ENCODE results near the gene UPK2.
"Not testable (repeated sequence)": the region's sequence is repeated elsewhere in the genome, so short reads cannot be mapped to it uniquely, and the experiment has no call there.

UPK2 gene

DNA sequence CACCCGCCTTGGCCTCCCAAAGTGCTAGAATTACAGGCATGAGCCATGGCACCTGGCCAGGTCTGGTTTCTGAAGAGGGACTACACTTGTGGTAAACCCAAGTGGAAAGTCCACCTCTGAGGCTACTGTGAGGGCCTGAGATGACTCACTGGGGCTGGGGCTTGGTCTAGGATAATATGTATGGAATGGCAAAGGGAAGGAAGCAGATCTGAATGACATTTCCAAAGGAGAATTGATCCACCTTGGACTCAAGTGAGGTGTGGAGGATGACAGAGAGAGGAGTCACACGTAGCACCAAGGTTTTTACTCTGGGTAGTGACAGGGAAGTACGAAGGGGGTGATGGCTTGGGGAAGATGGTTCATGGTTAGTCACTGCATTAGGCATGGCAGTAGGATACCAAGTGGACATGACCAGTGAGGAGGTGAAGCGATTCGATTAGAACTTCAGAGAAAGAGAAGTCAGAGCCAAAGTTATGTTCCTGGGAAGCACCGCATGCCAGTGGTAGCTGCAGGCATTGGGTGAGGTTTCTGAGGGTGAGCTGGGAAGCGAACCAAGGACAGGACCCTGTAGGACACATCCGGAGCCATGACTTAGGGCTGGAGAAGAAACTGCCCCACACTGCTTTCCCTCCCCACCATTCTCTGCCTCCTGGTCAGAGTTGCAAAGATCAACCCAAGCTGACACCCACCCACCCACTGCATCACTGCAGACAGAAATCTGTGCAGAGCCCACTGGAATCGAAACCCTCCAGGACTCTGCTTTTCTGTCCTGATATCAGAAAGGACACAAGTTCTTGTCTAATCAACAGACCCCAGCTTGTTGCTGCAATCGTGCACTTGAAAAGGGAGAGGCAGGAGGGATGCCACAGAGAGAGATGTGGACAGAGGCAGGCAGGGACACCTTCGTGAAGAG lies 17.4 kb upstream of the UPK2 start:
- ATAC-seq: no peak

DNA sequence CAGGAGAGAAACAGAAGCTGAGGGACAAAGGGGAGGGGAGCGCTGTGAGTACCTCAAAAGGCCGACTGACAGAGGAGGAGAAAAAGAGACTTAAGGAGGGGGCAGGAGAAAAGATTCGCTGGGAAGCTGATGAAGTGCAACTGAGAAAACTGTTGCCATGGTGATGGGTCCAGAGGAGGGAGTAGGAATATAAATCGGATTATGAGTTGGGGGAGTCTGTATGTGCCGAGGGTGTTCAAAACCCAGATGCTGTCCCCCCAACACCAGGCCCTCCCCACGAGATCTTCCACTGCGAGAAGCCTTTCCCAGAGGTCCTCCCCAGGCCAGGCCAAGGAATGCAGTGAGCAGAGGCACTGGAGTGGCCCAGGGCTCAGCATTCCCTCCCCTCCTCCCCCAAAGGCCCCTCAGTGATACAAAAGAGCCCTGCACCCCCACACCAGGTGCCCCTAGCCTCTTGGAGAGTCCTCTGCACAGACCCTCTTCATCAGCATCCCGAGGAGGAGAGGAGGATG lies 16.6 kb upstream of the UPK2 start:
- DNase-seq (no peak), ATAC-seq (no peak)

More for the DNA sequence above, 17.4 kb upstream of the UPK2 start:
- DNase-seq: no peak

DNA sequence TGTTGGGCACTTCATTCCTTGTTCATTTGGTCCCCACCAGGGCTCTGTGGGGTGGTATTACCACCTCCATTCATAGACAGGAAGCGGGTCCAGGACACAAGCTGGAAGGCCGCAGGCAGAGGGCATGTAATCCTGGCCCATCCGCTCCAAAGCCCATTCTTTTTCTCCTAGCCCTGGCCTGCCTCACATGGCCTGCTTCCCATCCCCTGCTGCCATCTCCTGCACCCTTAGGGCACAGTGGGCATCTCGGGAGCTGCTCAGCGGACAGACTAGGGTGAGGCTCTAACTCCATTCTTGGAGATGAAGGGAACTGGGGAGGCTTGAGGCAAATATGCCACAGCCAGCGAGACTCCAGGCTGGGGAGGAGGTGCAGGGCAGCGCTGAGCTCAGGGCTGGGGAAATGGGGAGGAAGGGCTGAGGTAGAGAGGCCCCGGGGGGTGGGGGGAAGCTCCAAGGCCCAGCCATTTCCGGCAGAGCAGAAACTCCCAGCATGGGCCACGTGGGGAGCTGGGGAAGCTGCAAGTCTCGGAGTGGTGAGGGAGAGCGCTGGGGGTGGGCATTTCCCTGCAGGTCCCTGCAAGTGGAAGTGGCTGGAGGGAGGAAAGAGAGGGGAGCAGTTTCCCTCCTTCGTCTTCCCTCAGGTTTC lies 16.0 kb upstream of the UPK2 start:
- ATAC-seq: peak; percentile 85
- peak; percentile 76 for DNase-seq

DNA sequence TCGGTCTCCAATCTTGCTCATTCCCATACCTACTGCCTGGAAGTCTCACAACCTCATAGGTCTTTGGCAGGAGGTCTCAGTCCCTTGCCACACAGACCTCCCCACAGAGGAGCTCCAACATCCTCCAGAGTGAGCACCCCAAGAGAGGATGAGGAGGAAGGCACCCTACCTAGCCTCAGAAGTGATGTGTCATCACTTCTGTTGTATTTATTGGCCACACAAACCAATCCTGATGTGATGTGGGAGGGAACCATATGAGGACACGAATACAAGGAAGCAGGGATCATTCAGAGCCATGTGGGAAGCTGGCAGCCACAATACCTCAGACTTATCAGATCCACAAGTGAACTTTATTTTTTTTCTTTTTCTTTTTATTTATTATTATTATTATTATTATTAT lies 9.0 kb upstream of the UPK2 start:
- DNase-seq: no peak
- no peak for ATAC-seq

DNA sequence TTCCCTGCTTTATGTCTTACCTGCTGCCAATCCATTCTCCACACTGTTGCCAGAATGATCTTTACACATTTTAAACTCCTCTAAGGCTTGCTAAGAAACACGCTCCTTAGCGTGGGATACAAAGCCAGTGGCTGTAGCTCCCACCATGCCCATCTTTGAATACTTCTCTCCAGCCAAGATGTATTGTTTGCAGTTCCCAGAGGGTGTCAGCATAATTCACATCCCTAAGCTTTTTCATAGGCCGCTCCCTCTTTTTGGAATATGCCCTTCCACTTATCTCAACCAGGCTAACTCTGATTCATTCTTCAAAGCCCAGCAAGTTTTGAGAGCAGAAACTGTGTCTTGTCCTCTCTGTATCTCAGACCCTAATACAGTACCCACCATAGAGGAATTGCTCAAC lies 8.1 kb upstream of the UPK2 start:
- DNase-seq: no peak

DNA sequence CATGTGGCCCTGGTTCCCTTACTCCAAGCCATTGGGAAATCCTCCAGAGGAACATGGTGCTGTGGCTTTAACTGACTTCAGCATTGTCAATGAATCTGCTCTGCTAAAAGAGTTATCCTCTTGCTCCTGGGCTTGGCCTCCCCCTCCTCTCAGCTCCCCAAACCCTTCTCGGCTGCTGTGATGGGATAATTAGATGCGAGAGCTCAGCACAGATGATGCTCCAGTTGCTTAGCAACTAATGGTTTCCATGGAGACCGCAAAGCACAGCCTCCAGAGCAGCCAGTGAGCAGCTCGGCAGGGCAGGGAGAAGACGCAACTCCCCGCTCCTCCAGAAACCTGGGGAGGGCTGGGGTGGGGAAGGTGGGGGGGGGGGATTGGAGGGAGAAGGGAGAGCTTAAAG lies 2.8 kb upstream of the UPK2 start:
- ATAC-seq: no peak
- no peak for DNase-seq

More for the DNA sequence above, 8.1 kb upstream of the UPK2 start:
- no peak for ATAC-seq

DNA sequence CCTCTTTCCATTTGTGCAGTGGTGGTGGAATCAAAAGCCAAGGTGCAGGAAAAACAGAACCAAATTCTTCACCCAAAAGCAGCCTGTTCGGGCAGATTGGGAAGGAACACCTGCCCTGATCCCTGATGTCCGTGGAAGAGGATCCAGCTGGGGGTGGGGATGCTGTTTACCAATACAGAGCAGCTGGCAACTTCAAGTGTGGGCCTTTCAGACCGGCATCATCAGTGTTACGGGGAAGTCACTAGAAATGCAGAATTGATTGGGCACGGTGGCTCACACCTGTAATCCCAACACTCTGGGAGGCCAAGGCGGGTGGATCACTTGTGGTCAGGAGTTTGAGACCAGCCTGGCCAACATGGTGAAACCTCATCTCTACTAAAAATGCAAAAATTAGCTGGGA lies 2.1 kb upstream of the UPK2 start:
- DNase-seq, ATAC-seq: not testable (repeated sequence)

DNA sequence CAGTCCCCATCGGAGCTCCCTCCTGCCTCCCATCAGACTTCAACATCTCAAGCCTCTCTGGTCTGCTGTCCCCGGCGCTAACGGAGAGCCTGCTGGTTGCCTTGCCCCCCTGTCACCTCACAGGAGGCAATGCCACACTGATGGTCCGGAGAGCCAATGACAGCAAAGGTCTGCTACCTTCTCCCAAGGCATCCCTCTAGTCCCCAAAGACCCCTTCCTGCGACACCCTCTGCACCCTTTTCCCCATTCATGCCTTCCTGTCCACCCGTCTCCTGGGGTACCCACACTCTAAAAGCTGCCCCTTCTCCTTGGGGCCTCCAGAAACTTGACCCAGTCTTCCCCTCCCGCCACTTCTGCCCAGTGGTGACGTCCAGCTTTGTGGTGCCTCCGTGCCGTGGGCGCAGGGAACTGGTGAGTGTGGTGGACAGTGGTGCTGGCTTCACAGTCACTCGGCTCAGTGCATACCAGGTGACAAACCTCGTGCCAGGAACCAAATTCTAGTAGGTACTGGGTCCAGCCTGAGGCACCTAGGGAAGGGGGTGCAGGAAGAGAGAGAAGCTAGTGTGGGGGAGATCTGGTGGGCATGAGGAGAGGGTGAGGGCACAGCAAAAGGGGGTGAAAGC lies 860 bp downstream of the UPK2 start:
- DNase-seq: no peak
- ATAC-seq: no peak

DNA sequence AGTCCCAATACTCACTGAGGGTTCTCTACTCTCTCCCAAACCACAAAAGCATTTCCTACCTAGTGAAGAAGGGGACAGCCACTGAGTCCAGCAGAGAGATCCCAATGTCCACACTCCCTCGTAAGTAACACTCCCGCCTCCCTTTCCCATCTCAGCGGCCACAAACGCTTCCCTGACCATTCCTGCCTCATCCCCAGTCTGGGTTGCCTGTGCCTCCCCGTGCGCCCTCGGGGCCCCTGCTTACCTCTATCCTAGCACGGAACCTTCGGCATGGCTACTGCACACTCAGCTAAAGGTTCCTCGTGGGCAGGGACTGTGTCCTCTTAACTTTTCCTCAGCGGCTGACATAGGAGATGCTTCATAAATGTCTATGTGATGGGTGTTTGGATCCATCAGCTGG lies 1.5 kb downstream of the UPK2 start:
- ATAC-seq: no peak
- no peak for DNase-seq

DNA sequence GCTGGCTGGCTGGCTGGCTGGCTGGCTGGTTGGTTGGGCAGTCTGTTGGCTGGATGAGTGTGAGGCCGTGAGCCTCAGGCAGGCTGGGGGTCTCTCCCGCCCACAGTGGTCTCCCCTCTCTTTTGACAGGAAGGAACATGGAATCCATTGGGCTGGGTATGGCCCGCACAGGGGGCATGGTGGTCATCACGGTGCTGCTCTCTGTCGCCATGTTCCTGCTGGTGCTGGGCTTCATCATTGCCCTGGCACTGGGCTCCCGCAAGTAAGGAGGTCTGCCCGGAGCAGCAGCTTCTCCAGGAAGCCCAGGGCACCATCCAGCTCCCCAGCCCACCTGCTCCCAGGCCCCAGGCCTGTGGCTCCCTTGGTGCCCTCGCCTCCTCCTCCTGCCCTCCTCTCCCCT lies 1.9 kb downstream of the UPK2 start:
- ATAC-seq: no peak

DNA sequence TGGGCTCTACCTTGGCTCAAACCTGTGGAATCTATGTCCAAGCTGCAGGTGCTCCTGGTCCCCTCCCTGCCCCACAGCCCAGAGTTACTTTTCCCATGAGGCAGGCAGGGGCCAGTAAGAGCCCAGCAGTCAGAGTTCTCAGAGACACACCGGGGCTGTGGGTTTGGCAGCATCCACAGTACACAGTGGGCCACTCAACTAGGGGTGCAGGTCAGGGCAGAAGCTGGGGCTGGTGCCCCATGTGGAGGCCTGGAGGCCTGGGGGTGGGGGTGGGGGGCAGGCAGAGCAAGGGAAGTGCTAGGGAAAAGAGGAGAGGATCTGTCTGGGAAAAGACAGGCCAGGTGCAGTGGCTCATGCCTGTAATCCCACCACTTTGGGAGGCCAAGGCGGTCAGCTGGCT lies 2.5 kb downstream of the UPK2 start:
- DNase-seq: no peak
- no peak for ATAC-seq

More for the DNA sequence above, 1.9 kb downstream of the UPK2 start:
- DNase-seq: no peak

DNA sequence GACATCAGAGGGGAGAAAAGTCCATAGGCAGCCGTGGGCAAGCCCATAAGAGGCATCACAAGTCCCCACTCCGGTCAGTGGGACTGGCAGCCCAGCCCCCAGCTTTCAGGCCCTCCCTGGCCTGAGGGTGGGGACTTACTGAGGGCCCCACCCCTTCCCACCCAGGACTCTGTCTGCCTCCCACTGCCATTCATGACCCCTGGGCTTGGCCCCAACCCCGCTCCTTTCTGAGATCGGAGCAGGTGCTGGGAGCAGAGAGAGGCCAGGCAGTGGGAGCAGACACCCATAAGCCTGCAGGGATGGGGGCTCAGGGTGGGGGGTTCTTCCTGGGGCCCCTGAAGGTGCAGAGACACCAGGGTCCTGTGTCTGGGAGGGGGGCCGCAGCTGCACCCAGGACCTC lies 5.1 kb downstream of the UPK2 start:
- DNase-seq (no peak), ATAC-seq (no peak)

DNA sequence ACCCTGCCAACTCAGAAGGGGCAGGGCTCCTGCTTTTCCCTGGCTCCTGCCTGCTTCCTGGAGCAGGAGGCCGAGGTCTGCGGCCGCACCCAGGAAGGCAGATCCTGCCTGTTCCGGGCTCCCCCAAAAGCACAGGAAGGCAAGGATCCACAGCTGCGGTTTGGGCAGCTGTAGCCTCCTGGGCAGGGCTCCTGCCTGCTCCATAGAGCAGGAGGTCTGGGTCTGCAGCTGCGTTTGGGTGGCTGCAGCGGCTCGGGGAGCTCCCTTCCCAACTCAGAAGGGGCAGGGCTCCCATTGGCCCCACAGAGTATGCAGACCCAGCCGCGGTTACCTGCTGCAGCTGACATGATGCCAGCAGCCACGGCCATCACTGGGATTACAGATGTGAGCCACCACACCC lies 5.5 kb downstream of the UPK2 start:
- no peak for ATAC-seq
- DNase-seq: no peak

DNA sequence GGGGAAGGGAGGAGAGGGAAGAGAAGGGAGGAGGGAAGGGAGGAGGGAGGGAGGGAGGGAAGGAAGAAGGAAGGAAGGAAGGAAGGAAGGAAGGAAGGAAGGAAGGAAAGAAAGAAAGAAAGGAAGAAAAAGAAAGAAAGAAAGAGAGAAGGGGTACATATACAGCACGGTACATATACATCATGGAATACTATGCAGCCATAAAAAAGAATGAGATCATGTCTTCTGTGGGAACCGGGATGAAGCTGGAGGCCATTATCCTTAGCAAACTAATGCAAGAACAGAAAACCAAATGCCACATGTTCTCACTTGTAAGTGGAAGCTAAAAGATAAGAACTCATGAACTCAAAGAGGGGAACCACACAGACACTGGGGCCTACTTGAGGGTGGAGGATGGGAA lies 13.4 kb downstream of the UPK2 start:
- not testable (repeated sequence) for ATAC-seq, DNase-seq

DNA sequence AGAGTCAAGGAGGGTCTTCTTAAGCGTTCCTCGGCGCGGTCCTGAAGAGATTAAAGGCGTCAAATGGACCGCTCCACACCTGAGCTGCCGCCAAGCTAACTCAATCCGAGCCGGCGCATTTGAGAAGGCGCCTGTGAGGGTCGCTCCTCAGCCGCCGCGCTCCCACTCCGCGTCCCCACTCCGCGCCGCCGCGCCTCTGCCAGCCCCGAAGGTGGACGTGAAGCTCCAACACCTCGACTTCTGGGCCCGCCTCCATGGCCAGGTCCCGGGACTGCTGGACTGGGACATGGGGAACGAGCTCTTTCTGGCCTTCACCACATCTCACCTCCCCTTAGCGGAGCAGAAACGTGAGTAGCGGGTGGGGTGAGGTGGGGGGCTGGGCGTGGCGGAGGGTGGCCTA lies 15.5 kb downstream of the UPK2 start, which contains the start of gene FOXR1:
Gene FOXR1, plus strand, starts transcription at position 116 of the 400 bp plus-strand sequence. Its CDS starts 171 bp downstream, at position 287.
- no peak for DNase-seq
- ATAC-seq: no peak

DNA sequence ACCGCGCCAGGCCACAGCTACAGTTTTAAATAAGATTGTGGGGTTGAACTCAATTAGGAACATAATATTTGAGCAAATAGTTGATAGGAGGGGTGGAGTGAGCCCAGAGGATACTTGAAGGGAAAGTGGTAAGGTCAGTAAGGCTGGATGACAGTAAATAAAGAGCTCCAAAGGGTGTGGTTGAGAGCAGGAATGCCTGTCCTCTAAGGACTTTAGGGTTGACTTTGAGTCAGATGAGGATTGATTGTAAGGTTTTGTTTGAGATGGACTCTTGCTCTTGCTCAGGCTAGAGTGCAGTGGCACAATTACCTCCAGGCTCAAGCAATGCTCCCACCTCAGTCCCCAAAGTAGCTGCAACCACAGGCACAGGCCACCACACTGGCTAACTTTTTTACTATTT lies 17.9 kb downstream of the UPK2 start:
- DNase-seq (no peak), ATAC-seq (no peak)

DNA sequence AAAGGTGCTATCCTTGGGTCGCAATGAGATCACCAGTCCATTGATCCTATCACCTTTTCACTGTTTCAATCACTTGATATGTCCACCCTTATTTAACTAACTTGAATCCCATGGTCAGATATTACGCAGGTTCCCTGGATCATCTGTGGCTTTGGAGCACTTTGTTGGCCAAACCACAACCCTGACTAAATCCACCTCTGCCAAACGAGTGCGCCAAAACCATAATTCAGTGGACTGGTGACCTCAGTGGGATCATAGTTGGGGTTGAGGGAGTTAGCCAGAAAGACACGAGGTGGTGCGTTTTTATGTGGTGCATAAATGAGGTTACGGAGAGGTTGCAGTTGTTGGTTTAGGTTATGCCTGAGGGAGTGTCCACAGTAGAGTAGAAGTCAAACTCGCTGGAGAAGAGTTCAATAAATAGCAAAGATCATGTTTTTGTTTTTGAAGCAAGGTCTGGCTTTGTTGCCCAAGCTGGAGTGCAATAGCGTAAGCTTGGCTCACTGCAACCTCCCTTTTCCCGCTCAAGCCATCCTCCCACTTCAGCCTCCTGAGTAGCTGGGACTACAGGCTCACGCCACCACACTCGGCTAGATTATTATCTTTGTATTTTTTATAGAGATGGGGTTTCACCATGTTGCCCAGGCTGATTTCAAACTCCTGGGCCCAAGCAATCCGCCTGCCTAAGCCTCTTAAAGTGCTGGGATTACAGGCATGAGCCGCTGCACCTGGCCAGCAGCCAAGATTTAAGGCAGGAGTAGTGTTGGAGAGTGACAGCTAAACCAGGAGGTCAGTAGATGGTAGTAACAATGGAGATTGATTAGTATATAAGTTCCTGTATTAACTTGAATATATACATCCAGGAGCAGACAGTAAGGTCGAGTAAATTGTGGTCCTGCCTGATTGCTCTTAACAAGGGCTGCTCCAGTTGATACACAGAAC lies 19.9 kb downstream of the UPK2 start:
- ATAC-seq: no peak
- no peak for DNase-seq

DNA sequence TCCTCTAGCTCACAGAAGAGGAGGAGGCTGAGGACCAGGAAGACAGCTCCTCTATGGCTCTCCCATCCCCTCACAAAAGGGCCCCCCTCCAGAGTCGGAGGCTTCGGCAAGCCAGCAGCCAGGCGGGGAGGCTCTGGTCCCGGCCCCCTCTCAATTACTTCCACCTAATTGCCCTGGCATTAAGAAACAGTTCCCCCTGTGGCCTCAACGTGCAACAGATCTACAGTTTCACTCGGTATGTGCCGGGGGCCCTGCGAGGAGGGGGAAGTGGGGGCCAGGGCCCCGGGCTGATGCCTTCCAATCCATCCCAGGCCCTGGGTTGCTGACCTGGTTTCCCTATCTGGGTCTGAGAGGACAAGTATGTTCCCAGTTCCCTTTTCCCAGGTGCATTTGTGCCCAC lies 23.3 kb downstream of the UPK2 start:
- ATAC-seq (no peak), DNase-seq (no peak)

DNA sequence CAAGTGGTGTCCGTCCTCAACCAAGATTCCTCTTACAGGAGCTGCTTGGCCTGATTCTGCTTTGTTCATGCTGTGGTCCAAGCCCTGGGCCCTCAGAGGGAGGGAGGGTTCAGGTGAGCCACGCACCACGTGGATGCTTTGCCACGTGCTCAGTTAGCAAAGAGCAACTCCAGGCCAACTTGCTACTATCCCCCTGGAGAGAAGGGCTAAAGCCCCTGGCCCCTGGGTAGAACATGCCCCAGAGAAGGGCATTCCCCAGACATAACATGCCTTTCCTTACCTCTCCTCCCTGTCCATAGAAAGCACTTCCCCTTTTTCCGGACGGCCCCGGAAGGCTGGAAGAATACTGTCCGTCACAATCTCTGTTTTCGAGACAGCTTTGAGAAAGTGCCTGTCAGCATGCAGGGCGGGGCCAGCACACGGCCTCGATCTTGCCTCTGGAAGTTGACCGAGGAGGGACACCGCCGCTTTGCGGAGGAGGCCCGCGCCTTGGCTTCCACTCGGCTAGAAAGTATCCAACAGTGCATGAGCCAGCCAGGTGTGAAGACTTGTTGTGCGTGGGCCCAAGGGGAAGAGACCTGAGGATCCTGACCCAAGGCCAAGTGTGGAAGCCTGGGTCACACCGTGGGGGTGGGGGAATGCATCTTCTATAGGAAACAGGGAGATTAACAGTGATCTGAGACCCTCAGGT lies 24.2 kb downstream of the UPK2 start:
- ATAC-seq (no peak), DNase-seq (no peak)

DNA sequence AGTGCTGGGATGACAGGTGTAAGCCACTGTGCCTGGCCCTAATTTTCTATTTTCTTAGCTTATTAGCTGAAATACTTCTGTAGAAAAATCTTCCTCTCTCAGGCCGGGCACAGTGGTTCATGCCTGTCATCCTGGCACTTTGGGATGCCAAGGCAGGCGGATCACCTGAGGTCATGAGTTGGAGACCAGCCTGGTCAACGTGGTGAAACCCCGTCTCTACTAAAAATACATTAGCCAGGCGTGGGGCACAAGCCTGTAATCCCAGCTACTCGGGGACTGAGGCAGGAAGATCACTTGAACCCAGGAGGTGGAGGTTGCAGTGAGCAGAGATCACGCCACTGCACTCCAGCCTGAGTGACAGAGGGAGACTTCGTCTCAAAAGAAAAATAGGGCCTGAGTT lies 28.2 kb downstream of the UPK2 start:
- ATAC-seq, DNase-seq: not testable (repeated sequence)

DNA sequence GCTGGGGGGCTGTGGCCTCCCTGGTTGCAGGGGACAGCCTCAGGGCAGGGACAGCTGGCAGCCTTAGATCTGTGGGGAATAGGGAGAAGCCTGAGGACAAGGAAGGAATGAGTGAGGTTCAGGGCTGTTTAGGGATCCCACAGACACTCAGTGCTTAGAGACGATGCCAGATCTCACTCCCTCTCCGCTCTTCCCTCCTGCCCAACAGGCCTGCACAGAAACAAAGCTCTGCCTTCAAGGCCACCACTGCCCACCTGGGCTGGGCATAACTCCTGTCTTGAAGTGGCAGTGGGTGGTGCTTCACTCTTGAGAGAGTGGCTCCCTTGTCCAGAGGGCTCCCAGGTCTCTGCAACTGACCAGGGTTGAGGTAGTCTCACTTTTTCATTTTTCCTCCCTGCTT lies 28.7 kb downstream of the UPK2 start:
- DNase-seq (no peak), ATAC-seq (no peak)

All from stimulated activated naive CD8-positive, alpha-beta T cell treated with anti-CD3 and anti-CD28 coated beads, Interleukin-15, Interleukin-2, amounts not matched to agents 100 U/mL and 50 U/mL, for 24 hours (primary cell).